GM04503 (cell line): ENCODE results near the gene OPTC.
"Not testable (repeated sequence)": the region's sequence is repeated elsewhere in the genome, so short reads cannot be mapped to it uniquely, and the experiment has no call there.

Experiments used
- DNase-seq: peaks from one replicate; pipeline ENCODE4 v3.0.0-alpha.2; 2012; ENCODE audit warnings: low read depth

The OPTC gene, protein sequence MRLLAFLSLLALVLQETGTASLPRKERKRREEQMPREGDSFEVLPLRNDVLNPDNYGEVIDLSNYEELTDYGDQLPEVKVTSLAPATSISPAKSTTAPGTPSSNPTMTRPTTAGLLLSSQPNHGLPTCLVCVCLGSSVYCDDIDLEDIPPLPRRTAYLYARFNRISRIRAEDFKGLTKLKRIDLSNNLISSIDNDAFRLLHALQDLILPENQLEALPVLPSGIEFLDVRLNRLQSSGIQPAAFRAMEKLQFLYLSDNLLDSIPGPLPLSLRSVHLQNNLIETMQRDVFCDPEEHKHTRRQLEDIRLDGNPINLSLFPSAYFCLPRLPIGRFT

DNA sequence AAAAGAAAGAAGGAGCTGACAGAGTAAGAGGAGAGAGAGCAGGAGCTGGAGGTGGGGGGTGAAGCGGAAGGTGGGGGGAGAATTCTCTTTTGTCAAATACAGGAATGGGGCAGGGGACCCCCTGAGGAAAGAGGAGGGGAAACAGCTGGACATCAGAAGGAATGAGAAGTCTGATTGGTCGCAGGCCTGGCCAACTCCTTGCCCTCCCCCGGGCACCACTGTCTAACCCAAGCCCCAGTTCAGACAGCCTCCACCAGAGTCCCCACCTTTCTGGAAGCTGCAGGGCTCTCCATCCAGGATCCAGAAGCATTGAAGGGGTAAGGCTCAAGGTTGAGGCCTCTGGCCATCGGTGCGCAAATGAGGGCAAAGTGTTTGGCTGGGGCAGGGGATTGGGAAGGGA is at the start of gene OPTC:
OPTC (plus strand) TSS at position 253 of the 400 bp plus-strand sequence. CDS start 1,853 bp downstream, outside the sequence.
- DNase-seq: no peak

DNA sequence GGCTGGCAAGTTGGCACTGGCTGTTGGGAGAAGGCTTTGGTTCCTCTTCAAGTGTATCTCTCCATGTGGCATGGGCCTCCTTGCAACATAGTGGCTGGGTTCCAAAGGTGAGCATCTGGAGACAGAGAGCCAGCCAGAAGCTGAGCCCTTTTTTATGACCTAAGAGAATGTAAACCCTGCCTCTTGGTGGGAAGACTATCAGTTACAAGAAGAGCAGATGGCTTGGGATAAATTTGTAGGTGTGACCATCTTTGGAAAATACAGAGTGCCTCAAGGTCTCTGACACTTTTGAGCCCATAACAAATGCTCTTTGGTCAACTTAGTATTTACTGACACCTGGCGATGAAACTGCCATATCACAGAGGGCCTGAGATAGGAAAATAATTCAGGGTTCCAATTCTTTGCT is 49.8 kb upstream of the OPTC start:
- DNase-seq: no peak

DNA sequence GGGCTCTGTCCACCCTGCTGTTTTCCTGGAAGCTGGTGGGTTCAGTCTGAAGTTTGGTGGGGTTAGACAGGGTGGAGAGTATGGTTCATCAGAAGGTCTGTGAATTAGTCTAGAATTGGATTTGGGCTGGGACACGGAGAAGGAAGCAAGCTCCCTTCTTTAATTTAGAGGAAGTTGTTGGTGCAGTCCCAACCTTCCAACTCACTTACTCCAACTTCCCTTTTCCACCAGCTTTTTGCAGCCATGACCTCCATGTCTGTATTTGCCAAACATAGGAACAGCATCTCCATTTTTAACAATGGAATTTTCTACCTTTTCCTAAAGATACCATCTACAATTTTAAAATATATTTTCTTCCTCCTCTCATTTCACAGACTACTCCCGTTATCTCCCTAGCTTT is 46.8 kb upstream of the OPTC start:
- no peak for DNase-seq

DNA sequence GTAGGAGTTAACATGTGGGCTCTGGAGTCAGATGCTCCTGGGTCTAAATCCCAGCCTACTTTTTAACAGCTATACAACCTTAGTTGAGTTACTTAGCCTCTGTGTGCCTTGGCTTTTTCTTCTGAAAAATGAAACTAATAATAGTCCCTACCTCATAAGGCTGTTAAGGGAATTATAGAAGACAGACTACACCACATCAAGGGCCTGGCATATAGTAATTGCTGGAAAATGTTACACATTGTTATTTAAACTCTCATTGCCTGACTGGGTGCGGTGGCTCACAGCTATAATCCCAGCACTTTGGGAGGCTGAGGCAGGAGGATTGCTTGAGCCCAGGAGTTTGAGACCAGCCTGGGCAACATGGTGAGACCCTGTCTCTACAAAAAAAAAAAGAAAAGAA is 46.4 kb upstream of the OPTC start:
- not testable (repeated sequence) for DNase-seq

DNA sequence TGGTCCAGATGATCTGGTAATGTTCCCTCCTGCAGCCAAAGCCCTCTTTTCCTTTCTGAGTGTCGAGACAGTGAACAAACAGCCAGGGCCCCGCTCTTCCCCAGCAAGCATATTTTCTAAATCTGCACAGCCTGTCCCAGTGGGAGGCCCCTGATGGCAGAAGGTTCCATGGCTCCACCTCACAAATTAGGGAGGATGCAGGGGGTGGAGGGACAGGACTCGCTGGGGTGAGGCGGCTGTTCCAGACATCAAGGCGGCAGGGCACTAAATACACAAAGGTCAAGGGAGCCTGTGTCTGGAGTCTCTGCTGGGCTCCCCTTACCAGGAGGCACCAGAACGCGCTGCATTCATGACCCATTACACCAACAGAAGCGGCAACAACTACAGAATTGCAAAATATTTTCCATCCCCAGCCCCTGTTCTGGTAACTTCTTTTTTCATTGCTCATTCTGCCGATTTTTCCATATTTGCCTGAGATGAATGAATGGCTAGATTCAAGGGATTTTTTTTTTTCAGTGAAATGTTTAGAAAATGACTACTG is 45.4 kb upstream of the OPTC start:
- DNase-seq: no peak

DNA sequence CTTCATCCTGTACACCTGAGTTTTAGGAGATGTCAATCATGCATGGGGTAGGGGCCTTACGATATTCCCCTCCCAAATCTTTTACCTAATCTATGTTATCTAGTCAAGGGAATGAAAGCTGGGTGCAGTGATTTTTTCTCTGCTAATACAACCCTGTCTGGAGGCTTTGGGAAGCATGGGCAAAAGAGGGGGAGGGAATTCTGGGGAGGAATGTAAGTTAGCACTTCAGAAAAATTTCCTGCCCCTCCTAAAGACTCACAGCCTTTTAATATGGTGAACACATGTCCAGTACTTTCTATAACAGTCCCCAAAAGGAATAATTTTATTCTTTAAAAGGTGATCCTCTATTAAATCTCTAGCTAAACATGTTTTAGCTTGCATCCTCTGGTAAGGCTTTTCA is 44.0 kb upstream of the OPTC start:
- DNase-seq: no peak

DNA sequence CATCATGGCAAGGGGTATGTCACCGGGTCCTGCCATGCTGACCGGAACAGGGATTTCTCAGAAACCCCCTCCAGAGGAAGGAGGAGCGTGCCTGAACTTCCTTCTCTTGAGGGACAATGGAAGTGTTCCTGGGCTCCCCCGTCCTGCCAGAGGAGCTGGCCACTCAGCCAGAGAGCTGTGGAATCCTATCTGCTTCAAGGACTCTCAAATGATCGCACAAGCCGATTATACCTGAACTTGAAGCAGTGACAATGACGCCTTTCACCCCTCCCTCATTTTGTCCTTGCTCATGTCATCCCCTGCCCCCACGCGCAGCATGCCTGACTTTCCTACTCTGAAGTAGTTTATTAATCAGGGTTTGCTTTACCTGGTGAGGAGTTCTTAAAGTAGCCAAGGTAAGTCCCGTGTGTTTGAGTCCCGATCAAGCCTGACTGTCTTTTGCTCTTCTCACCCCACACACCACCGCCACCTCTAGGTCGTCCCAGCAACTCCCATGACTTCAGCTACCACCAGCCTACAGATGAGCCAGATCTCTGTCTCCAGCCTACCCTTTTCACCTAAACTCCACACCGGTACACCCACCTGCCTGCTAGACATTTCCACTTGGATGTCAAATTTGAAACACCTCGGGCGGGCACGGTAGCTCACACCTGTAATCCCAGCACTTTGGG is 43.3 kb upstream of the OPTC start:
- no peak for DNase-seq

DNA sequence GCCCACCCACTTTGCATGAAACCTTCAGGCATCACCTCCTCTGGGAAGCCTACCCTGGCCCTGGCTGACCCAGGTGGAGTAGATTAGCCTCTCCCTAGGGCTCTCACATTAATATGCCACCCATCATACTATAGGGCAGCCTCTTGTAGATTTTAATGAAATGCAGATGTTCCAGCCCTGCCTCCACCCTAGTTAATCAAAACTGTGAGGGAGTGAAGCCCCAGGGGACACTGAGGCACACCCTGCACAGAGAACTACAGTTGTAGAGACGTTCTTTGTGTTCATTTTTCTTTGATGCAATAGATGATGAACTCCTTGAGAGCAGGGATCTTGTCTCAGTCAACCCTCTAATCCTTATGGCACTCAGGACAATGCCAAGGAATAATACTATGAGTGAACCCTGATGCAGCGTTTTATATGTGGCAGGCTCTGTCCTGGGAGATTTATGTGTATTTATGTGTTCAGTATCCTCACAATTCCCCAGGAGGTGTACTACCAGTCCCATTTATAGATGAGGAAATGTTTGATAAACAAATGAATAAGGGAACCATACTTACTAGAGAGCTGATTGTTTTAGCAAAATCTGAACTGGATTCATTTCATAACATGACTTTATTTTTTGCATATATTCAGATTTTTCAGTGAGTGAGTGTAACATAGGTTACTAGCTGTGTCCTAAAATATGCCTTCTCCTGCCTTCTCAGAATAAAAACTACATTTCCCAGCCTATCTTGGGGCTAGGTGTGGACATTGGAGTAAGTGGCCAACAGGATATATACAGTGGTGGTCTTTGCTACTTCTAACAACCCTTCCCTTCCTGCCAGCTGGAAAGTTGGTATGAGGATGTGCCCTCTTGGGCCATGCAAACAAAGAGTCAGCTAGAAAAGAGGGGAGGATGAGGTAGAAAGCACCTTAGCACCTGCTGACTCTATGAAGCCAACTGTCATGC is 41.8 kb upstream of the OPTC start:
- no peak for DNase-seq

DNA sequence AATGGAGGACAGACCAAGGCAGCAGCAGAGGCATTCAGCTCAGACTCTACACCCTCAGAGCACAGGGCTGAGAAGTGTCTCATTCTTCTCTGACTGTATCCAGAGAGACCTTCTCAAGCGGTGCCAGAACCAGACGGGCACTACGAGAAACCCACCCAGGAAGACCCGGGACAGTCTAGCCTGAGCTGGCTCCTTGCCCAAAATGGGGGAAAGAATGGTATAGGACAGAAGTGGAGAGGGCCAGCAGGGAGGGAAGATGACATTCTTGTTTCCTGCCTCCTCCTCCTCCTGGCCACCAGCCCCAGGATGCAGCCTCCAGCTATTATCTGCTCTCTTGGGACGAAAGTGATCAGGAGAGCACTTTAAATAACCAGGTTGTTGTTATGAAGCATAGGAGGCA is 40.9 kb upstream of the OPTC start:
- DNase-seq: no peak

DNA sequence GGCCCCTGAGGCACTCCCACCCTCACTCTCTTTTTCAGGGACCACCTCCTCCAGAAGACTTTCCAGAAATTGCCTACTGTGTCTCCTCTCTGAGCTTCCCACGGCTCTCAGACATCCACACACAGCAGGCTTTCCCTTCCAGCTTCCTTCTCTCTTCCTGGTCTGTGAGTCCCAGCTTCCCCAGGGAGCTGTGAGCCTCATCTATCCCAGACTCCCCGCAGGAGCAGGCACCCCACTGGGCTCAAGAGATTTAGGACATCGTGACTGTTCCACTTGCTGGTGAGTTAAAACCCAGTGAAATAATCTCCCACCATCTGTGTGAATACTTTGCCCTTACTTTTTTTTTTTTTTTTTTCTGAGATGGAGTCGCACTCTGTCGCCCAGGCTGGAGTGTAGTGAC is 40.3 kb upstream of the OPTC start:
- DNase-seq: no peak

DNA sequence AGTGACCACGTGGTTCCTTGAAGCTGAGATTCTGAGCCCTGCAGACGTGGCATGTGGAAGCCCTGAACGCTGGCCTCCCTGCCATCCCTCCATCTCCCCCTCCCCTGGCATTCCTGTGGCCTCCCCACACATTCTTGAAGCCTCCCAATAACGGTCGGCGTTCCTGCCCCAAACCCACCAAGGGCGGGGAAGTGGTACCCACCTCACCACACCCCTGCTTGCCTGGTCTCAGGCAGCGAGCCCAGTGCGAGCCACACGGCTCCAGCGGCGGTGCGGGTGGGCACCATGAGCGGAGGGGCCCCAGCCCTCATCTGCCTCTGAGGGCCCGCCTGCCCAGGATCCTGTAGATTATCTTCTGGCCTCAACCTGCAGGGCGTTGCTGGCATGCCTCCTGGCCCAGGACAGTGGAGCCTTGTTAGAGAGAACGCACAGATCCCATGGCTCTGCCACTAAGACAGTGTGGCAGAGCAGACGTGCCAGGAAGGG is 38.9 kb upstream of the OPTC start:
- no peak for DNase-seq

DNA sequence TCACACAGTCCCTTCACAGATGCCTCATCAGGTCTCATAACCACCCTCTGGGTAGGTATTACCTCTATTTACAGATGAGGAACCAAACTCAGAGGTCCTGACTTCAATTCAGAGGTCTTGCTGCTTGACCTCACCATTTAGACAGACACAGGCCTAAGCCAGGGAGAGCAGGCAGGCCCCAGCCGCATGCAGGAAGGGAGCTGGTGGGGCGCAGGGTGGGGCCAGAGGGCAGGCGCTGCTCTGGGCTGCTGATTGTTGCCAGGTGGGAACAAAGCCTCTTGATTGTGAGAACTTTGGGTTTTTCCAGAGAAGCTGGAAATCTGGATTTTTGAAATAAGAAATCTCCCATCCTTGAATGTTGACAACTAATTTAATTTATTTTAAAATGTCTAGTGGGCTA is 38.2 kb upstream of the OPTC start:
- no peak for DNase-seq

DNA sequence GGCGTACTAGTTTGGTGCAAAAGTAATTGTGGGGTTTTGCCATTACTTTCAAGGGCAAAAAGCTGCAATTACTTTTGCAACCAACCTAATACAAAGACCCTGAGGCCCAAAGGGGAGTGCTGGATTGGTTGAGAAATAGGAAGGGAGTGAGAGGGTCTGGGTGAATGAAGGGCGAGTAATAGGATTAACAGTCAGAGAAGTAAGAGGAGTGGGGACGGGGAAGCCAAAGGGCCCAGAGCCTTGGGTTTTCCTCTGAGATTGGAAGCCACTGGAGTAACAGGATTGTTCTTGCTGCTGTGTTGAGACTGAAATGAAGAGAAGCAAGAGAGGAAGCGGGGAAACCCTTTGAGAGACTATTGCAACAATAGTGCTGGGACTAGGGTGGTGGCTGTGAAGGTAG is 37.4 kb upstream of the OPTC start:
- DNase-seq: no peak

DNA sequence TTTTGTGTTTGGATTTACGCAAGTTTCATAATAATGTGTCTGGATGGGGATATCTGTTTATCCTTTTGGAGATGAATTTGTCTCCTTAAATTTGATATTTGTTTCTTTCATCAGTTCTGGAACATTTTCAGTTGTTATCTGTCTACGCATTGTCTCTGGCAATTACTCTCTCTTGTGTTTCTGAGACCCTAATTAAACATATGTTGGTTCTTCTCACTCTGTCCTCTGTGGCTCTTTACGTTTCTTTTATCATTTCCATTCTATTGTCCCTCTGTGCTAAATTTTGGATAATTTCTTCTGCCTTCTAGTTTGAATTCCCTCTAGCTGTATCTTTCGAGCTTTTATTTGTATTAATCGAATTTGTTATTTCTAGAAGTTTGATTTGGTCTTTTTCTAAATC is 35.9 kb upstream of the OPTC start:
- no peak for DNase-seq

DNA sequence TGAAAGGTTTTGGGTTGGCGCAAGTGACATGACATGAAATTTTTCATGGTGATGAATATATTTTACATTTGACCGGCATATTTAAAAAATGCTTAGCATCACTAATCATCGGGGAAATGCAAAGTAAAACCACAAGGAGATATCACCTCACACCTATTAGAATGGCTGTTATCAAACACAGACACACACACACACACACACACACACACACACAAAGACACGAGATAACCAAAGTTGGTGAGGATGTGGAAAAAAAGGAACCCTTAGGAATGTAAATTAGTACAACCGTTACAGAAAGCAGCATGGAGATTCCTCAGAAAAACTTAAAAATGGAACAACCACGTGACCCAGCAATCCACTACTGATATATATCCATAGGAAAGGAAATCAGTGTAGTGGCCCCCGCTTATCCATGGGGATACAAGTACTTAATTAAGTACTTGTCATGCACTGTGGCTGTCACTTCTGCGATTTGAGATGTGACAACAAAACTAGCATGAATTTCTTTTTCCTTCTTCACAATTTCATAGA is 34.2 kb upstream of the OPTC start:
- DNase-seq: no peak

DNA sequence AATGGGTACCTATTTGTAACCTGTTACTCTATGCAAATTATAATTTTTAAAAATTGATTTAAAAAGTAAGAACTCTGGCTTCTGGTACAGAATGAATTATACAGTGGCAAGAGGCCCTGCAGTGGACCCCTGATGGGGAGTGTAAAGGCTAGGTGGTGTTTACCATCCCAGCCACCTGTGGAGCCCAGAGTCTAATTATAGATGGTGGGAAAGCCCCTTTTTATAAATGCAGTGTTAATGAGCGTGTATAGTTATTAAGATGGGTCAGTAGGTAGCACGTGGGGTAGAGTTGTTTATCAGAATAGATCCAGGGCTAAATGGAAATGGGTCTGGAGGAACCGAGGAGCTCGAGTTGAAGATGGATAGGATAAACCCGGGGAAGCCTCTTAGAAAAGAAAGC is 32.2 kb upstream of the OPTC start:
- no peak for DNase-seq

DNA sequence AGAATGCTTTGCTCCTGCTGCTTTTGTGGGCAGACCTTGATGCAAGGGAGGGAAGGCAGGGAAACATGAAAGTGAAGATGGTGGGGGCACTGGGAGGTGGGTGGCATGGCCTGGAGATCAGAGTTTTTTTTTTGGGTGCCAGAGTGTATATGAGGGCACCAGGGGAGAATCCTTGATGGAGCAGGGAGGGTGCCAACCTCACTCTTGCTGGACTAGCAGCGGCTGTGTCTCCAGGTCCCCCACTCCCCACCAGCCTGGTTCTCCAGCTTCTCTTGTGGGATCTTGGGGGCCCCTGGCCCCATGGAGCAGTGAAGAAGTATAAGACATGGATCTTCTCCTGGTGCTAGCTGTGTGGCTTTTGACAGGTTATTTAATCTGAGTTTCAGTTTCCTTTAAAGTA is 31.8 kb upstream of the OPTC start:
- no peak for DNase-seq

DNA sequence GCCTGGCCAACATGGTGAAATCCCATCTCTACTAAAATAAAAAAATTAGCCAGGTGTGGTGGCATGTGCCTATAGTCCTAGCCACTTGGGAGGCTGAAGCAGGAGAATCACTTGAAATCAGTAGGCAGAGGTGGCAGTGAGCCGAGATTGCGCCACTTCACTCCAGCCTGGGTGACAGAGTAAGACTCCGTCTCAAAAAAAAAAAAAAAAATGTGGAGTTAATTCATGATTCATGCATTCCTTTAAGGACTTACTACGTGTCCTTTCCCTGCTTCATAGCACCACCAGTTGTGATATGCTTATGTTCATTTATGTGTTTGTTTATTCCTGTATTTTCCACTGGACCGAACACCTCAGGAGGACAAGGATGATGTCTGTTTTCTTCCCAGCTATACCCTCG is 31.1 kb upstream of the OPTC start:
- peak; percentile 73 for DNase-seq

DNA sequence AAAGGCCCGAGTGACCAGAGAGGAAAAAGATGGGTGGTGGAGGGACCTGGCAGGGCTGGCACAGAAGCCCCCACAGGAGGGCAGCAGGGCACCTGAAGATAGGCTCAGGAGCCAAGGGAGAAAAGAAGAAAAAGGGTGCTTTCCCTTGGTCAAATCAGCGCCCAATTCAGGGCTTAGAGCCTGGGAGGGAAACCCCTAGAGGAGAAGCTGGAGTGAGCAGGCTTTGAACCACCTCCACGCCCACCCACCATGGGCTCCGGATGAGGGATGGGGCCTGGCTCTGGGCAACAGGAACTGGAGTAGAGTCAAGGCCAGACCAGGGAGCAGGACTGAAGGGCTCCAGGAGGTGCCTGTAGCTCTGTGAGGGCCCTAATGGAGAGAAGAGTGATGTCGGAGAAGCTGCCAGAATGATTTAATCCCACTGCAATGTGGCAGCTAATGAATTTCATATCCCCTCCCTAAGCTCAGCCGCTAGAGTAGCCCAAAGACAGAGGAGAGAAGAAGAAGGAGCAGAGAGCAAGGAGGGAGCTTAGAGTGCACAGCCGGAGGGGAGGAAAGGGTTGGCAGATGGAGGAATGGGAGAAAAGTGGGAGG is 30.4 kb upstream of the OPTC start:
- DNase-seq: no peak

DNA sequence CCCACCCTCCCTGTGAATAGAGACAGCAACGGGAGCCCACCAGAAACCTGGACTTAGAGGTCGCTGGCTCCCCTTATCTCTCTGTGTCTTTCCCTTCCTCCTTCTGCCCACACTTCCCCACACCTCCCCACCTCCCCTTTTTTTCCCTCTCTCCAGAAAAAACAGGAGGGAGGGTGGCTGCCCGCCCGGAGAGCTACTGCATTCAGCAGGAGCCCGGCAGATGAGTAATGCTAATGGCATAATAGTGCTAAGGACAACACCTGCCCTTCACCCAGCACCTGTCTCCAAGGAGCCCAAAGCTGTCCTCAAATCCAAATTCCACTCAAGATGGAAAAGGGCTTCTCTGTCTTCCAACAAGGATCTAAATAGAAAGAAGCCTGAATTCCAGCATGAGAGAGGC is 29.7 kb upstream of the OPTC start:
- no peak for DNase-seq

DNA sequence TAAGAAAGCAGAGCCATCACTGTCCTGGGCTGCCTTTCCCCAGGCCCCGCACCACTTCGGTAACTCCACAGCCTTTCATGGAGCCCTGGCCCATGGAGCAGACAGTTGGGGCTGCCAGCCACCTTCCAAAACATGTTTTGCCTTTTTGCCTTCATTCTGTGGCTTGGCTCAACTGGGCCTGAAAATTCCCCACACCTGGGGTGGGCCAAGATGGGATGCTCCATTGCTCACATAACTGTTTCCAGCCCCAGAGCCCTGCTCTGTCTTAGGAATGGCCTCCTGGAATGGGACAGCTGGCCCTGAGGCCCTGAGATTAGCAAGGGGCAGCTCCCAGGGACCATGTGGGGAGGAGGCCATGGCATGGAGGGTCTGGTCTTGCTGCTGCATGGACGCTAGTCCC is 29.2 kb upstream of the OPTC start:
- no peak for DNase-seq
